ENCODE measurements around the gene AGGF1.
A peak's percentile ranks its signal among the peaks of the same experiment; 100 is the strongest.
"Not testable (repeated sequence)": the region's sequence is repeated elsewhere in the genome, so short reads cannot be mapped to it uniquely, and the experiment has no call there.

The AGGF1 gene

DNA sequence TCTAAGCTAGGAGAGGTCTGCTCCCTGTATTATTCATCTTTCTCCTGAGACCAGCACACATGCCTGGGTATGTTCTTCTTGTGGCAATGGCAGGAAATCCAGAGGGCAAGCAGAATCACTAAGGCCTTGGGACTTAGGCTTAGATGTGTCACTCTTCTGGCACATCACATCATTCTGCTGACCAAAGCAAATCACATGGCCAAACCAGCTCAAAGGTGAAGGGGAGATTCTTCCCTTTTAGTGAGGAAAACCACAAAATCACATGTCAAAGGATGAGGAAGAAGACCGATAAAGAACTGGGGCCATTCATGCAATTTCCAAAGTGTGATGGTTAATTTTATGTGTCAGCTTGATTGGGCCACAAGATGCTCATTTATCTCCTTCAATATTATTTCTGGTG, 5.7 kb upstream of the AGGF1 start:
- DNase-seq (ENCODE audit: low read depth in 2 of 2): no peak

DNA sequence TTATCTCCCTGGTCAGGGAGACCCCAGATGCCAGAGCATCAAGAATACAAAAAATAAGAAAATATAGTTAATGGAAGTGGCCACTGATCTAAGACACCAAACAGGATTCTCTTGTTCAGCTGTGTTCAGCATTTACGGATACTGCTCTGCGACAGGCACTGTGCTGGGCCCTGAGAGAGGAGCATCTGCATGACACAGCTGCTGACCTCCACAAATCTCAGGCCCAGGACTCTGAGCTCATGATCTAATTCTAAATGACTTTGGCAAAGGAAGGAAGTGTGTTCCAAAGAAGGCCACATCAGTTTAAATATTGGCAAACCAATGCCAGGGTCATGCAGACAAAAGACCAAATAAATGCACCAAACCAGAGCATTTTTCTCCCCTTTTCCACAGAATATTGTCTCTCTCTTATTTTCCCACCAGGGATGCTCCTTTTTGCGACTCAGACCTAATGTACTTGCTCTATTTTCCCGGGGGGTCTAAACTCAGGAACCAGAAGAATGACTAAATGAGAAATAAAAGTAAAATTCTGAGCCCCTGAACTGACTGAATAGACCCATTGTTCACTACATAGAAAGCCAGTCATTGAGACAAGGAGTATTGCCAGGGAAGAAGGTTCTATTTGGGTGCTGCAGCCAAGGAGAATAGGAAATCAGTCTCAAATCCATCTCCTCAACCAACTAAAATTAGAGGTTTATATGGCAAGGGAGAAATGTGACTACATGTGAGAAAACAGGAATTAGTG, 1.4 kb upstream of the AGGF1 start:
- DNase-seq (ENCODE audit: low read depth in 2 of 2): no peak

DNA sequence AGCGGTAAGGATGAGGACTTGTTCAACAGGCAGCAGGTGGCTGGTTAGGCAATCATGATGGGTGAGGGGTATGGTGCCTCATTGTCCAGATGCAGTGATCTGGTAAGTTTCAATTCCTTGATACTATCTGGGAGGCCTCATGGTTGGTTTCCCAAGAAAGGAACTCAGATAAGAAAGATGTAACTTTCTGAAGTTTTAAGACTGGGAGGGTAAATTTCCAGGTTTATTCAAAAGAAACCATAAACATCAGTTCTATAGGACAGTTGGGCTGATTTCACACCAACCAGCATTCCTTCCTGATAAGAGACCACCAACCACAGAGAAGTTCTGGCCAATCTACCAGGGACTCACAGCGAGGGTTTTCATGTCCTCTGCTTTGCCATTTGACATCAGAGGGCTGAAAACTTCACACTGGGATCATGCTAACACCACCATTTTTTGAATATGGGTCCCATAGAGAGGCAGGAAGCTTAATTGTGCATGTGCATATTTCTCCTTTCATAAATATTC, 773 bp upstream of the AGGF1 start:
- DNase-seq (ENCODE audit: low read depth in 2 of 2): no peak

DNA sequence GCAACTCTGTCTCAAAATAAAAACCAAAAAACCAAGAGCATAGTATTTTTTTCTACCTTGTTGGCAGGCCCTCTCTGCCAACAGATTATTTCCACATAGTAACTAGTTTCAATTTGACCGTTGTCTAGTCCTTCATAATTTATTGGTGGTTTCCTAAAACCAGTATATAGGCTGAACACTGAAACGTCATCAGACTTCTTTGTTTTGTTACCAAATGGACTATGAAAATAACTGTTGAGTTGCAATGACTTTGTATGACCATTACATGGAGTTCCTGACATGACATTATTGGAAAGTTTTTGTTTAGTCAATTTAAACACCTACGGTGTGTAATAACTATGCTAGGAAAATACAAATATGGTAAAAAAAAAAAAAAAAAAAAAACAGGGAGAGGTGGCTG, 1.7 kb downstream of the AGGF1 start:
- DNase-seq (ENCODE audit: low read depth in 2 of 2): no peak

DNA sequence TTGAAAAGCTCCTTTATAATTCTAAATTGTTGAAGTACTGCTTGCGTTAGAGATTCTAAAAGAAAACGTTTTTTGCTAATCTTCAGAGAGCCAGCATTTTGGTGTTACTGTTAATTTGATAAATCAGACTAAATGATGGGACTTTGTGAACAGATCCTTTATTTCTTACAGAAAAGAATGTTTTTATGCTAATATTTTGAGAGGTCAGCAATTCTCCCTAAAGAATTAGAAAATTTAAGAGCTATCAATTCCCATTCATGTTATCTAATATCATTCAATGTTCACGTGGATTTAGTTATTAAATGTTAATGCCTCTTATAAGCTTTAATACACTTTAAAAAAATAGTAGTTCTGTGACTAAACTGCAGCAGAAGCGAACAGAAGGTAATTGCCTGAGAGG, 2.4 kb downstream of the AGGF1 start:
- no peak for DNase-seq (ENCODE audit: low read depth in 2 of 2)

DNA sequence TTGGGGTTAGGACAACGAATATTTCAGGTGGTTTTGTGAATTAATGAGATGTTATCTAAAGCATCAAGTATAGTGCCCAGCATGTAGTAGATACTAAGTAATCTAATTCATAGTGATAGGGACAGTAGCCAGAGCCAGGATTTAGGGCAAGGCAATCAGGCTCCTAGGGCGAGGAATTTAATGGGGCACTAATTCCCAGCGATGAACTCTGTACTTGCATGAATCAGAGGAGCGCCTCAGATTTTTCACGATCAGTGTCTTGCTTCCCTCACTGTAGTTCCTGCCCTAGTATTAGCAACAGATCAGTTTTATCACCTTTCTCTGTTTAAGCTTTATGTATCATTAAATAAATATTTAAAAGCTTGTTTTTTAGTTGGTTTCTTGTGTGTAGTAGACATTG, 3.1 kb downstream of the AGGF1 start:
- DNase-seq (ENCODE audit: low read depth in 2 of 2): no peak

DNA sequence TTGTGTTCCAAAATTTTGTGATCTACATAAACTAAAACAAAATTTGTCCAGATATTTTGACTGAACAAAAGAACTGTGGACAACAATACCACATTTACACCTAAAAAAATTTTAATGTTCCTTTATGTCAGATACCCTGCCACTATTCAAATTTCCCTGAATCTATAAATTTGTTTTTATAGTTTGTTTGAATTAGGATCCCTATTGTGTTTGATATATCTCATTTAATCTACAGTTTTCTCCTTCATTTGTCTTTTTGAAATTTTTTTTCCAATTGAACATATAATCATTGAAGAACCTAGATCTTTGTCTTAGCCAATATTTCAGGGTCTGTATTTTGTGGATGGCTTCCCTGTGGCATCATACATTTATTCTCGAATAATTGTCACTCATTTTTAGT, 5.7 kb downstream of the AGGF1 start:
- DNase-seq (ENCODE audit: low read depth in 2 of 2): no peak

DNA sequence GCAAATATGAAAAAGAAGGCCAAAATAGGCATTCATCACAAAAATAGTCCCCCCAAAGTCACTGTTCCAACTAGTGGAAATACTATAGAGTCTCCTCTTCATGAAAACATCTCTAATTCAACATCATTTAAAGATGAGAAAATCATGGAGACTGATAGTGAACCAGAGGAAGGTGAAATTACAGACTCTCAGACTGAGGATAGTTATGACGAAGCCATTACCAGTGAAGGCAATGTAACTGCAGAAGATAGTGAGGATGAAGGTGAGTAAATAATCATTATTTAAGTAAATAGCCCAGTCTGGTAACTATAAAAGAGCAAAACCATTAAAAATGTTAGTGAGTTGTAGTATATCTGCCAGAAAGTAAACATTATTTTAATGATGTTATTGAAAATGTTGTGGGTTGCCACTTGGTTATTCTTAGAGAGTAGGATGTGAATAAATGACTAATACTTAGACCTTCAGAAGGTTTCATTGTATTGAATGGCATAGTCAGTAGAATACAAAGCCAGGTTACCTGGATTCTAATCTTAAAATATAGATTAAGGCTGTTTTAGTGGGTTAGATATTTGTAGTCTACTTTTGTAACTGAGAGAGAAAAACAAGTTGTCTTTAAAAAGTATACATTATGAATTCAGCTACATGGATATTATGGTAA, 16.3 kb downstream of the AGGF1 start:
- DNase-seq (ENCODE audit: low read depth in 2 of 2): no peak

DNA sequence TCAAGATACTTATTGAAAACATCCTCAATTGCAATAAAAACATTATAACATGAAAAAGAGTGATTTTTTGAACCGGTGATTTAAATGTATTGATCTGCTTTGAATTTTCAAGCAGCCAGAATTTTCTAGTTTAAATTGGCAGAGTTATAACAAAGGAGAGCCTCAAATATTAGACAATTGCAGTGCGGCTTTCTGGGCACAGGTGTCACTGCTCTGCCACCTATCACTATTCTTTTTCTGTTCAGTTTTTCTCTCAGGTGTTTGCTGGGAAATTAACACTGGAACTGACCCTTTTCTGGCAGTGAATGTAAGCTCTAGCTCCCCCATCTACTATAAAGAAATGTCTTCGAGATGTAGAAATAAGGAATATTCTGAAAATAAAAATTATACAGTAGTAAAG, 33.8 kb downstream of the AGGF1 start:
- no peak for DNase-seq (ENCODE audit: low read depth in 2 of 2)

DNA sequence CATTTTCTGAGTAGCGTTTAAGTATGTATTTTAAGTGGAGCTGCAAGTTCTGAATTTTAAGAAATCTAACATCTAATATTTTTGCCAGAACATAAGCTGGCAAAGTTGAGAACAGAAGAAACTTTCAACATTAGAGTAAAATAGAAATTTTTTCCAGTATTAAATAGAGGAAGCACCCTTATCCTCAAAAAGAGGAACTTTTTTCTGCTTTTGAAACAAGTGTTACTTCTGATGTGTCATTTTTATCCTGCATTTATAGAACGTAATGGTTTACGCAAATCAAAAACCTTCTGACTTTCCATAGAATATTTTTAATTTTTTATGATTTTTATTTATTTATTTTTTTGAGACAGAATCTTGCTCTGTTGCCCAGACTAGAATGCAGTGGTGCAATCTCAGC, 35.1 kb downstream of the AGGF1 start:
- no peak for DNase-seq (ENCODE audit: low read depth in 2 of 2)

DNA sequence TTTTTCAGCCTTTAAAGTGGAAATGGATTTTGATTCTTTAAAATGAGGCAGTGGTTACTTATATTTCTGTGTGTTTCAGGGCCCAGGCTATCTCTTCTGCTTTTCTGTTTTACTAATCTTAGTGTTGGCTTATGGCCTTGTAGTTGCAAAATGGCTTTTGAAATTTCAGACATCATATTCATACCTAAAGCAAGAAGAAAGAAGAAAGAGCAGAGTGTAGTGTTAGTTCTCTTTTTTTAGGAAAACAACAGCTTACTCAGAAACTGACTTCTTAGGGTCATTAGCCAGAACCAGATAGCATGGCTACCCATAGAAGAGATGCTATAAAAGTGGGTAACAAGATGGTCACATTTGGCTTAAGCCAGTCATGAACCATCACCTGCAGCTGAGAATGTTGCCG, 36.0 kb downstream of the AGGF1 start:
- no peak for DNase-seq (ENCODE audit: low read depth in 2 of 2)

DNA sequence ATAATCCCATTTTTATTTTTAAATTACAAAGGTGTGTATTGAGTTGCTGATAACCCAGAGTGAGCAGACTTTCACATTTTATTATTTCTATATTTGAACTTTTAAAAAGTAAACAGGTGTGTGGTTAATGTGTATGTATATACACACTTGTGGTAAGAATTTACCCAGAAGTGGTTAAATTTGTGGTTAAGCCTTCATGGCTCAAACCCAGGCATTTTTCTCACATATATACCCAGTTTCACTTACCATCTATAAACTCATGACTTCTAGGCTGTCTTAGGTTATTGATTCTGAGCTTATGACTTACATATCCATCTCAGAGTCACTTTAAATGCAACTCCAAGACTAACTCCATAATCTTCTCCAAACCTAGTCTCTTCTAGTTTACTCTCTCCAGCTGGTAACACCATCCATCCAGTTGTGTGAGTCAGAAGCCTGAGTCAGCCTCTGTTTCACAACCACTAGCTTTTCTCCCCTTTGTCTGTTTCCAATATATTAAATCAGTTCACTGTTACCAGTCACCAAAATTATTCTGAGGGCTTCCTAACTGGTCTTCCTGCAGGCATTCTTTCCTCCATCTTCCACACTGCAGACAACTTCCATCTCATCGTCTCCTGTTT, 36.7 kb downstream of the AGGF1 start:
- DNase-seq (ENCODE audit: low read depth in 2 of 2): peak; percentile 57 to 65

DNA sequence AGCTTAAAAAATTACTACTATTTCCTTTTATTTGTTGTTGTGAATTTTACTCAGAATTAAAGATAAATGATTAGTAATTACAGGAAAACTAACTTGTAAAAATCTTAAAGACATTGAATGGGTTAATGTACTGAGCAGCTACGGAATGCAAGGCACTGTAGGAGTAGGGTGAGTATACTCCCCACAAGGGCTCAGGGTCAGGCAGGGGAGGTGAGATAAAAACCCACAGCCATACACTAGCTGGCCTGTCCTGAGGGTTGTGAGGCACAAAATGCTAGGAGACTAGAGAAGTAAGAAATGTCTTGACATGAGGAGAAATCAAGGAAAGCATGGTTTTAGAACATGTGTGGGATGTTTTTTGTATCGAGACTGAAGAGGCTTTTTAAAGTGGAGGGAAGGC, 43.5 kb downstream of the AGGF1 start:
- no peak for DNase-seq (ENCODE audit: low read depth in 2 of 2)

DNA sequence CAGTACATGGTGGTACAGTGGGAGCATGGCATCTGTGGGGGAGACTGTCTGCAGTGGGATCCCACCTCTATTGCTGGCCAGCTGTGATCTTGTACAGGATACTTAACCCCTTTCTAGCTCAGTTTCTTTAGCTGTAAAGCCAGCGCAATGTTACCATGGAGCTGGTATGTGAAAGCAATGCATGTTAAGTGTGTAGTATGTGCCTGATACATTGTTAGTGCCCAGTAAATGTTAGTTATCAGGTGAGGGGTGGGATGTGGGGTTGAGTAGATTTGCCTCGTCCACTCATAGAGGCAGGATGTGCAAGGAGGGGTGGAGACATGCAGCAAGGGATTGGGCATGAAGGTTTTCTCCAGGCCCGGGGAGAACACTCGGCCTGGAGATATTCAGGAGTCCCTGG, 44.5 kb downstream of the AGGF1 start:
- DNase-seq (ENCODE audit: low read depth in 2 of 2): no peak

DNA sequence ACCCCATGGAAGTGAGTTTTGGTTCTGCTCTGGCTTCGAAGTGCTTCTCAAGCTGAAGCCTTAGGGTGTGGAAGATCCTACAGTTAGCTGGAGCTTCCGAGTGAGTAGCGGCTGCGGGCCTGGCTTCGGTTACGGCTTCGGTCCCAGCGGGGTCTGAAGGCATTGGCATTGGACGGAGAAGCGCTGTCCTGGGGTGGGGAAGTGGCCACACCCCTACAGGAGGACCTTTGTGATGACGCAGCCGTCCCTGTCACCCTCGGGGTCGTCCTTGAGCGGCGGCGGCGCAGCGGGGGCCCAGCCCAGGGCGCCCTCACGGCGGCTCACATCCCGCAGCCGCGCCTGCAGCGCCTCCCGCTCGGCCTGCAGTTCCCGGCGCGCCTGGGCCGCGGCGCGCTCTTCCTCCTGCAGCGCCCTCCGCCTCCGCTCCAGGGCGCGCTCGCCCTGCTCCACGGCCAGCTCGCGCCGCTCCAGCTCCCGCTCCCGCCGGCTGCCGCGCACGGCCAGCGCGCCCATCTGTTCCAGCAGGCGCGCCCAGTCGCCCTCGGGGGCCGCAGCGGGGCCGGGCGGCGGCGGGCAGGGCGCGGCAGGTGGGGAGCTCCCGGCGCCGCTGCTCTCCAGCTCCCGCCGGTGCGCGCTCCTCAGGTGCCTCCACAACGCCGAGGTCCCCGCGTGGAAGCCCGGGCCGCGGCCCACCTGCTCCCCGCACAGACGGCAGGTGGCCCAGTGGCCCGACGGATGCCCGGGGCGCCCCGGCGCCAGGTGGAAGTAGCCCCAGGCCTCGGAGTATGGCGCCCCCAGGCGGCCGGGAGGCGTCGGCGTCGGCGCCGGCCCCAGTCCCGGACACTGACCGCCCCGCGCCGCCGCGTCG, 47.0 kb downstream of the AGGF1 start:
- DNase-seq (ENCODE audit: low read depth in 2 of 2): no peak

DNA sequence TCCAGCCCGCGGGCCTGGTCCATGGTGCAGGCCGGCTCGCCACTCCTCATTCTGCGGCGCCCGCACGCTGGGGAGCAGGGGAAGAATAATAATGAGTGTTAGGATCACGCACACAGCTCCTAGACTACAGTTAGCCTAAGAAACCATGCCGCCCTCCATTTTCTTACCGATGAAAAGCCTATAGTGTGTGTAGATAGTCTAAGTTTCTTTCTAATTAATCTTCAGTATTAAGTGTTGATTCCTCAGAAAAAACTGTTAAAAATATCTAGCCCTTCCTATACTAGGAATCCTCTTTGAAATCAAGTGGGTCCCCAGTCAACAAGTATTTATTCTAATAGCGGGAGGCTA, 47.6 kb downstream of the AGGF1 start:
- DNase-seq (ENCODE audit: low read depth in 2 of 2): no peak

DNA sequence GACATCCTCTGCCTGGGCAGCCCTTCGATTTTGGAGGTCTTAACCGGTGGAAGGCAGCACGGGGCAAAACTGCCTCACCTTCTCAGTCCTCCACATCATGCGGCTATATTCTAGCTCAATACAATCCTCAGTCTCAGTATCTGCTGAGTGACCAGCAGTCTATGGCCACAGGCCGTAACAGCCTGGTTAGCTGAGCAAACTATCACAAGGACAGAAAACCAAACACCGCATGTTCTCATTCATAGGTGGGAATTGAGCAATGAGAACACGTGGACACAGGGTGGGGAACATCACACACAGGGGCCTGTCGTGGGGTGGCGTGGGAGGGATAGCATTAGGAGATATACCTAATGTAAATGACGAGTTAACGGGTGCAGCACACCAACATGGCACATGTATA, 50.3 kb downstream of the AGGF1 start:
- DNase-seq (ENCODE audit: low read depth in 2 of 2): not testable (repeated sequence)

DNA sequence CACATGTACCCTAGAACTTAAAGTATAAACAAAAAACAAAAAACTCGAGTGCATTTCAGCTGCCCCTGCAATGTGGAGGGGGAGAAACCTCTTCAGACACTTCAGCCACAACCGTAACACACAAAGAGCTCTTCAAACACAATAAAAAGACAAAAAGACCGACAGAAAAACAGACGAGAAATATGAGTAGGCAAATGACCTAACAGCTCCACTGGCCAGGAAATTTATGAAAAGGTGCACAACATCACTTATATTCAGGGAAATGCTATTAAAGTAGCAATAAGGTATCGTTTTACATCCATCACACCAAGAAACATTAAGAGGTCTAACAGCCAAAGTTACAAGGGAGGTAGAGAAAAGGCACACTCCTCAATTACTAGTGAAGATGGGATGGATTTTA, 50.7 kb downstream of the AGGF1 start:
- DNase-seq (ENCODE audit: low read depth in 2 of 2): no peak

DNA sequence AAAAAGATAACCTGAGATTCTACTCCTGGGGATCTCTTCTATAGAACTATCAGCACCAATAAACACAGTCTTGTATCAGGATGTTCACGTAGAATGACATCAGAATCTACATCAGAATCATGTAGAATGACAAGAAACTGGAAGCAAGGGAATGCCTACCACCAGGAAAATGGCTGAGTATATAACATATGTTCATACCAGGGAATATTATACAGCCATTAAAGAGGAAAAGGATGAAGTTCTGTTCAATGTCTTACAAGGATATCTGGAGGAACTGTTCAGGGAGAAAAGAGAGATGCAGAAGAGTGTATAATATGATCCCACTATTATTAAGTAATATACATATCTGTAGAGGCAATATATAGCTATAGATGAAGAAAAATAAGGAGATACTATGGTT, 52.1 kb downstream of the AGGF1 start:
- no peak for DNase-seq (ENCODE audit: low read depth in 2 of 2)

DNA sequence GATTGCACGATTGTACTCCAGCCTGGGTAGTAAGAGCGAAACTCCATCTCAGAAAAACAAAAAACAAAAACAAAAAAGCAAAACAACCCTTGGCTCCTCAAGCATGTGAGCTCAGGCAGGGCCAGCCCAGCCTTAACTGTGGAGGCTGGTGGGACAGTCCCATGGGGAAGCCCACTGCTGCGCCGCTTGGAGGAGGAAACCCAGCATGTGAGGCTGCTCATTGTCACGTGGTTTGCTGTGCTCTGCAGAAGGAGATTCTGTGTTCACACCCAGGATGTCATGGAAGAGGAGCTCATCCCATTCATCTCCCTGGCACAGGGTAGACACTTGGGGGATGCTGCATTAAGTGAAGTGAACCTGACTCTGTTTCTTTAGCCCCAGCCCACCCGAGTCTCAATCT, 52.9 kb downstream of the AGGF1 start:
- no peak for DNase-seq (ENCODE audit: low read depth in 2 of 2)

DNA sequence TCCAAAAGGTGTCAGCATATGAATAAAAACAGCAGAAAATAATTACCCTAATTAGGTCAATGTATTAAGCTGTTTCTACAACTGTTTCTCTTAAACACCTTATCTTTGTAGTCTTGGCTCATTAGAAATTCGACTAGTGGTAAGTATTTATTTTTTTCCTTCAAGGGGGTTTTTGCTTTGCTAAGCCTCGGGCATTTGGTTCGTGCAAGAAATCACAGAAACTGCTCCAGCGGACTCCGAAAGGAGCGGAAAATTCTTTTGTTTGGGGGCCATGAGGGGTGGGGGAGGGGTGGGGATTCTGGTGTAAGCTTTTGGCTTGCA, 56.1 kb downstream of the AGGF1 start:
- DNase-seq (ENCODE audit: low read depth in 2 of 2): no peak

DNA sequence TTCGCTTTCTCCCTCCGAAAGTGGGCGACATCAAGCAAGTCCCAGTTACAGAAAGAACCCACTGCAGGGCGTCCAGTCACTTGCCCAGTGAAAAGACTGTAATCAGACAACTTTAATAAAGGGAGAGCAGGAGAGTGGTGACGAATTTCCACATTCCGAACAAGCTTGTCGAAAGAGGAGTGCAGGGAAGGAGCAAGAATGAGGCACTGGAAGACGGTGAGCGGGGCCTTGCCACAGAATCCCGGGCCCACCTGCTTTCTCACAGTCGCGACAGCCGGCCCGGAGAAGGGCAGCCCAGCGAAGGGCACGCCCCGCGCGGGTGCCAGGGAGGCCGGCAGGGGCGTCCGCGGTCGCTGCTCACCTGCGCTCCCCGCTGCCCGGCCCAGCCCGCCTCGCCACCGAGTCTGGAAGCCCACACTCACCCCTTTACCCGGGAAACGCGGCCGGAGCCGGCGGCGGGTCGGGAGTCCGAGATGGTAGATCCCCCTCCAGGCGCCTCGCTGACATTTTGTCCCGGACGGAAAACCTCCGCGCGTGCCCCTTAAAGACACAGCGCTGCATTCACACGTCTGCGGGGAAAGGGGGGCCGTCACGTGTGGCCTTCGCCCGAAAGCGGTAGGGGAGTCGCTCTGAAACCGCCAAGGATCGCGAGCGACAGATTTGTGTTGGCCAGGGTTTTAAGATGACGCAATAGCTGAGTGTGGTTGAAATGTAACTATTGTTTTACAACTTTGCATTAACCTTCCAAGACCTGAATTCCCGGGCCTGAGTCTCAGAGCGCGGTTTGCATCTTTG, 56.7 kb downstream of the AGGF1 start, which contains the start of gene ZBED3:
TSS of gene ZBED3 (minus strand) at position 597 of the 795 bp plus-strand sequence. CDS start 9,407 bp downstream, outside the sequence.
- peak; percentile 56 to 58 for DNase-seq (ENCODE audit: low read depth in 2 of 2)

Measured in fibroblast of skin of left biceps (primary cell).